Measurements from ENCODE around the gene MRPL38. TPM values are rescaled to one million over a fixed set of nuclear protein-coding genes. Genes with fewer than 3 reads are reported as not detected.

The MRPL38 gene
- total RNA-seq, 2 donors from 2014 or later, result 49.3 to 55.5 TPM

Other genes with a start within 250 kb of the MRPL38 start
- gene RECQL5, start 237.7 kb downstream of the MRPL38 start, total RNA-seq, result 10 to 100 TPM; 14.5 to 14.8 TPM
- gene SAP30BP, start 237.5 kb downstream of the MRPL38 start, total RNA-seq, result 10 to 100 TPM; 56.7 to 66.1 TPM
- 10 to 100 TPM; 39.4 to 46.6 TPM for gene ITGB4, start 183.4 kb downstream of the MRPL38 start, total RNA-seq
- 10 to 100 TPM; 21.0 to 27.6 TPM for gene GALK1, start 139.7 kb downstream of the MRPL38 start, total RNA-seq
- 10 to 100 TPM; 23.3 to 32.9 TPM for gene UNK, start 120.1 kb downstream of the MRPL38 start, total RNA-seq
- 10 to 100 TPM in 1 of 2 donors, 1 to 10 TPM in 1; 7.3 to 15.1 TPM for gene UNC13D, start 60.5 kb downstream of the MRPL38 start, total RNA-seq
- 100 to 1,000 TPM in 1 of 2 donors, 10 to 100 TPM in 1; 75.8 to 111 TPM for gene WBP2, start 49.5 kb downstream of the MRPL38 start, total RNA-seq
- gene TRIM47, start 26.3 kb downstream of the MRPL38 start, total RNA-seq, result 10 to 100 TPM; 60.8 to 70.9 TPM
- 10 to 100 TPM; 12.8 to 15.7 TPM for gene TRIM65, start 7.9 kb downstream of the MRPL38 start, total RNA-seq
- gene FBF1, start 36.2 kb upstream of the MRPL38 start, total RNA-seq, result 1 to 10 TPM; 4.5 to 6.8 TPM
- 10 to 100 TPM; 45.2 to 46.2 TPM for gene ACOX1, start 74.3 kb upstream of the MRPL38 start, total RNA-seq
- gene TEN1, start 74.4 kb upstream of the MRPL38 start, total RNA-seq, result 10 to 100 TPM; 11.1 to 12.7 TPM
- gene CDK3, start 96.0 kb upstream of the MRPL38 start, total RNA-seq, result 1 to 10 TPM; 2.9 to 4.9 TPM
- 1 to 10 TPM in 1 of 2 donors, under 1 TPM in 1; 0.33 to 1.3 TPM for gene EVPL, start 122.4 kb upstream of the MRPL38 start, total RNA-seq
- 10 to 100 TPM; 45.3 to 49.1 TPM for gene SRP68, start 167.6 kb upstream of the MRPL38 start, total RNA-seq
- gene GALR2, start 169.9 kb upstream of the MRPL38 start, total RNA-seq, result not detected
- not detected for gene ZACN, start 174.3 kb upstream of the MRPL38 start, total RNA-seq
- 10 to 100 TPM; 94.5 to 98.2 TPM for gene EXOC7, start 198.9 kb upstream of the MRPL38 start, total RNA-seq
- gene FOXJ1, start 236.4 kb upstream of the MRPL38 start, total RNA-seq, result not detected

All from posterior vena cava (tissue), 2 donors.